GM18861 (cell line): Measurements from ENCODE around the gene SCUBE1.

Source experiments
- ATAC-seq: cut with Tn5 transposase; IDR thresholded peaks from one replicate; pipeline ENCODE4 v1.9.1; 2021; ENCODE audit not compliant: unreplicated experiment

The SCUBE1 gene

DNA sequence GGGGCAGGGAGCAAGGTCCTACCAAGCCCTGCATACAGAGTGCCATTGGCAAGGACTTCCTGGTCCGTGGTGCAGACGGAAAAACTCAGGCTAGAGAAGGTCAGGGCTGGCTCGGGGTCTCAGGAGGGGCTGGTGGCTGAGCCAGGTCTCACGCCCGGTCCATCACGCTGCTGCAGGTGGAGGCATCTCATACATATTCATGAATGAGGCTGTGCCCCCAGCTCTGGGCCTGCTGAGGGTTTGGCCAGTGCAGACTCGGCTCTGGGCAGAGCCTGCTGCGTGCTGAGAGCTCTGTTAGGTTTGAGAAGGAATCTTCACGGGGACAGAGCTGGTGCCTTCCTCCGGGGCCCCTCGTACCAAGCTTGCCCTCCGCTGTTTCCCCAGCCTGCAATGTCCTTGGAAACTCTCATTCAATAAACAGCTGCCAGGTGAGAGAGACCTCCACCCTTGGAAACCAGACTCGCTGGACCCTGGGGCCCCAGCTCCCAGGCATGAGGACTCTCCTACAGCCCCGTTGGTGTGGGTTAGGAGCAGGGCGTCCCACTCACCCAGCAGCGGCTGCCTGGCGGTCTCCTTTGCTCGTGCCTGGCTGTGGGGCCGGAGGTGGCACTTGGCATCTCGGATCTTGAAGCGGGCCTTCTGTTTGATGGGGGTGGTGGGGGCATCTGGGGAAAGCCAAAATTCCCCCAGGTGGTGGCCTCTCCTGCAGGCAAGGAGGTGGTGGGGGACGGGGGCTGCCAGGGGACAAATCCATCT, 122.4 kb downstream of the SCUBE1 start:
- no peak for ATAC-seq

DNA sequence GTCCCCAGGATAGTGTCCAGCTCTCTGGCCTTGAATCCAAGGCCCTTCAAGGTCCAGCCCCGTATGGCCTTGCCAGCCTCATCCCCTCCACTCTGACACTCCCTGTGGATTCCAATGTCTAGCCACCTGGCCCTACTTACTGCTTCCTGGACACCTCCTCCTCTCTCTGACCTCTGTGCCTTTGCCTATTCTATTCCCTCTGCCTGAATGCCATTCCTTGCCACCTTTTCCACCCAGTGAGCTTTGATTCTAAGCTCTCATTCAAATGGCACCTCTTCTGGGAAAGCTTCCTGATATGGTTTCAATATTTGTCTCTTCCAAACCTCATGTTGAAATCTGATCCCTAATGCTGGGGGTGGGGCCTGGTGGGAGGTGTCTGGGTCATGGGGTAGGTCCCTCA, 124.4 kb downstream of the SCUBE1 start:
- ATAC-seq = no peak

DNA sequence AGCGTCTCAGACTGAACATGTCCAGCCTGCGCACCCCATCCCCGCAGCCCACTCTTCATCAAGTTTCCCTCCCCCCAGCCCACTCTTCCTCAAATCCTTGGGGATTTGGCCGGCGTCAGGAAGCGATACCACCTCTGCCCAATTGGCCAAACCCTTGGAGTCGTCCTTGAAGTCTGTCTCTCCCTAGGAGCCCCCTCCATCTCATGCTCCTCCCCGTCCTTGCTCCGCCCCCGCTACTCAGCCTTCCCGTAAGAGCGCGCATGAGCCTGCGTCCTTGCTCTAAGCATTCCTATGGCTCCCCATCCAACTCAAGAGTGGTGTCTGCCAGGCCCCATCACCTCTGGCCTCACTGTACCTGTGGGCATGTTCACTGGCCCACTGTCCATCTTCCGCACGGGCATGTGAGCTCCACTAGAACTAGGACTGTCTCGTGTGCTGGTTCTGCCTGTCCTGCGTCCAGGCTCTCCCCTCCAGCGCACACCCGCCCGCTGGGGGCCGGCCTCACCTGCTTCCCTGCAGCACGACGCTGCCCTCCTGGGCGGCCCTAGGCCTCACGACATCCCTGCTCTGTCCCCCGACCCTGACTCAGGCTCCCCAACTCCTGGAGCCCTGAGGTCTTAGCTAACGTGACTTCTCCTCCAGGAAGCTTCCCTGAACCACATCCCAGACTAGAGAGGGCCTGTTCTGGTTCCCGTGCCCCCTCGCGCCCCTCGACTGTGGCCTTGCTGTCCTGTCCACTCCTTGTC, 125.7 kb downstream of the SCUBE1 start:
- no peak for ATAC-seq

DNA sequence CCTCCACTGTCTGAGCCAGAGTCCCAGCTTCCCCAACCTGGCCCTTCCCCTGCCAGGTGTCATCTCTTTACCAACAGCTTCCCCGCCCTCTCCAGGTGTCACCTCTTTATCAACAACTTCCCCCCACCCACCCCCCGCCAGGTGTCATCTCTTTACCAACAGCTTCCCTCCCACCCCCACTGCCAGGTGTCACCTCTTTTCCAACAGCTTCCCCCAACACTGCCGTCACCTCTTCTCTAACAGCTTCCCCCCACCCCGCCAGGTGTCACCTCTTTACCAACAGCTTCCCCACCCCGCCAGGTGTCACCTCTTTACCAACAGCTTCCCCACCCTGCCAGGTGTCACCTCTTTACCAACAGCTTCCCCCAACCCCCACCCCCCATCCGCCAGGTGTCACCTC, 126.4 kb downstream of the SCUBE1 start:
- no peak for ATAC-seq

DNA sequence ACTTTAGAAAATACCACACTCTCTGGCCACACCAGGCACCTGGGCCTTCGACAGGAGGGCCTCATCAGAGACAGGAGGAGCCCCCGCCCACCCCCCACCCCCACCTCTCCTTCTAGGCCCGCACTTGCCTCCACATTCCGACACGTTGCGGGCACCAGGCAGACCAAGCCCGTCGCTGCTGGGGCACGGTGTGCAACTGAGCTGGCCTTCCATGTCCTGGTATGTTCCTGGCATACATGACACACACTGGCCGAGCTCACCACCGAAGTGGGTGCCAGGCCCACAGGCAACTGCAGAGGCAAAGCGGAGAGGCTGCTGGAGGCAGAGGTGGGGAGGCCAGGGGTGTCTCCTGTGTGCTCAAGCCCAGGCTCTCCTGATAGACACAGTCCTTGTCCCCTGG, 129.2 kb downstream of the SCUBE1 start:
- no peak for ATAC-seq

DNA sequence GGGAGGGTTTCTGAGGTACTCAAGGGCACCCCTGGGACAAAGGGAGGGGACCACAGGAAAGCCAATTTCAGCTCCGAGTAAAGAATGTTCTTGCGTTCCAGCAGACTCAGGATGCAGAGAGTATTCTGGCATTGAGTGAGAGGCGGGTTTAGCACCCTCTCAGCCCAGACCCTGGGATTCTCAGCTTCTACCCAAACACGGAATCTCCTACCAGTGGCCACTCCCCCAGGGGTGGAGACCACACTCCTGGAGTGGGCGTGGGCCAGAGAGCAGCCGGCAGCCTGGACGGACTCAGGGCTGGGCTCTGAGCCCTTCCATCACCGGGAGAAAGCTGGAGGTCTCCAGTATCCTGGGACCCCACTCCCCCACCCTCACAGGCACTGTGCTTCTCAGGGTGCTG, 130.1 kb downstream of the SCUBE1 start:
- no peak for ATAC-seq

DNA sequence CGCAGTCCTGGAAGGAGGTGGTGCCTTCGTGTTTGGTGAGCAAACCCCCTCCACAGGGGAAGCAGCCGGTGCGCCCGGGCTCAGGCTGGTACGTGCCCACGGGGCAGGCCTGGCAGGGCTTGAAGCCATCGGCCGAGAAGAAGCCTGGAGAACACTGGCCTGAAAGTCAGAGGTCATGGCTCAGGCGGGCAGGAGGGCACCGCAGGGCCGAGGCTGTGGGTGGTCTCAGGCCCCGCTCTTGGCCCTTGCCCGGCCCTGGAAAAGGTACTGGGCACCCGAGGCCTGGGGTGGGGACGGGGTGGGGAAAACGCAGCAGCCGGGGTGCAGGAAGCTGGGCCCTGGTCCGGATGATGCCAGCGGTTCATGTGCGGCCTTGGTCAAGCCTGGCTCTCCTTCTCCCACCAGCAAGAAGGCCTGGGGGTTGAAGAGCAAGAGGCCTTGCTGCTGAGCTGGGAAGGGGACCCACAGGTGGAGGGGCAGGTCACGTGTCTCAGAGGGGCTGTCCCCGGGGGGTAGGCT, 130.7 kb downstream of the SCUBE1 start:
- no peak for ATAC-seq

DNA sequence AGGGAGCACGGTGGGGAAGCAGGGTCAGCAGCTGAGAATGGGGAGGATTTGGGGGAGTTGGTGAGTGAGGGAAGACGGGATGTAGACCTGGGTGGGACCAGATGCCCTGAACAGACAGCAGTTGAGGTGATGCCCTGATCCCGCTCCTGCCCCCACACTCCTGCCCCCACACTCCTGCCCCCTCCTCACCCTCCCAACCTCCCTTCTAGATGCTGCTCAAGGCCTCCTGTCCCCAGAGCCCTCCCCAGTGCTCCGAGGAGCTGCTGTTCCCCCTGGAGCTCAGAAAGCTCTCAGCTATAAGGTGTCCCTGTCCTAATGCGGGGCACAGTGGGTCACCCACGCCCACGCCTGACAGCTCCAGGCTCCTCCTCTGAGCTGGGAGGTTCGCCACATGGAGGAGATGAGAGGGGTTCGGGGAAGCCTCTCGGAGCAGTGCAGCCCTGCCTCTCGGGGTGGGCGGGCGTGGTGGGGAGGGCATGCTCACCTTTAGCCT, 131.2 kb downstream of the SCUBE1 start:
- no peak for ATAC-seq

DNA sequence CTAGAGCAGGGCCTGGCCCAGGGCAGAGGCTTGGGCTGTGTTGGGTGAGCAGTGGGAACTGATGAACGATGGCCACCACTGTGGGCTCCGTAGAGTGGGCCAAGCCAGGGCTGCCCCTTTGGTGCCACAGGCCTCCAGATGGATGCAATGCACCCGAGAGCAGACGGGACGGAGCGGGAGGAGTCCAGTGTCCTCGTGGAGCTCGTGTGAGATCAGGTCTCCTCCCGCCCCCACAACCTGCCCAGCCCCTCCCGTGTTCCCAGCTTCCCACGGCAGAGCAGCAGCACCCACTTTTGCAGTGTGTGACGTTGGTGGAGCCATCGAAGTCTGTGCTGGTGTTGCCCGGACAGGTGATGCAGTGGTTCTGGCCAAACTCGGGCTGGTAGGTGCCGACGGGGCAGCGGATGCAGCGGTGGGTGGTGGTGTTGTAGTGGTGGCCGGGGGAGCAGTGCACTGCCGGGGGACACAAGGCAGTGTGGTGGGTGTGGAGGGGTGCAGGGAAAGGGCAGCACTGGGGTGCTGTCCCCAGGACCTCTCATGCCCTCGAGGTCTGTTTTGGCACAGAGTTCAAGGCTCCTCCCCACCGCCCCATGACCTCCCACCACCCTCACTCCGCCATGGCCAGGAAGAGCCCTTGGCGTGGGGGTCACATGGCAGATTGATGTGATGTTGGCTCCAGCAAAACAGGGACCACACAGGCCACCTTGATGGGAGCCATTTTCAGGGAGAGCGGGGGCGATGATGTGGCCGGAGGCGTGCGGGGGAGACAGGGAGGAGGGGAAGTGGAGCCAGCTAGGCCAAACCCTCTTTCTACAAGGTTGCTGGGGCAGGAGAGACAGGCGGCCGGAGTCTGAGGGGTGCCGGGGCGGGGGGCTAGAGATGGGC, 132.3 kb downstream of the SCUBE1 start:
- no peak for ATAC-seq

DNA sequence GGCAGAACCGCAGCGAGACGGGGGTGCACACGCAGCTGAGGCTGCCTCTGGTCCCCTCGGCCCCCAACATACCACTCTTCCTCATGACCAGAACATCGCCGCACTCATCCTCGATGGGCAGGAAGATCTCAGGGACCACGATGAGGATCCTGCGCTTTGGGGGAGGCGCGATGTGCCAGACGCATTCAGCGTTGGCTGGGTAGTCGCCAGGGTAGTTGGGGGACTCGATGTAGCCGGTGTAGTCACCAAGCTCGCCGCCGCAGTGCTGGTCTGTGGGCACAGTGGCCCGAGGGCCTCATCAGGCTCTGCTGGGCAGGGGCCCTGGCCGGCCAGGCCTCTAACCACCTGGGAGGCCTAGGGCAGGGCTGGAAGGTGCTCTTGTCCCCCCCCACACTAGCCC, 133.2 kb downstream of the SCUBE1 start:
- no peak for ATAC-seq

DNA sequence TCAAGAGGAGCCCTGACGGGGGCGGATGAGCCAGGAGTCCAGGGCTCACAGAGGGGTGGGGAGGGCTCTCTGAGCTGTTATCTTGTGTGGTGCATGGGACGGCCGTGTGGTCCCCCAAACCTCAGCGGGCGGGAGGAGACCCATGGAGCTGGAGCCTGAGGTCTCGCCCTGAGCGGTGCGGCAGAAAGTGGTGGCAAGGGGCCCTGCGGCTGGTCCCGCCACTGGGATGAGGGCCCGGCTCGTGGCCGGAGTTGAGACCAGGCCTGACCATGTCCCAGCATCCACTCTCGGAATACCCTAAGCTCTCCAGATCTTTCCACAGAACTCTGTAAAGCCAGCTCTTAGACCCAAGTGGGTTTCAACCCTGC, 133.7 kb downstream of the SCUBE1 start:
- ATAC-seq = no peak

DNA sequence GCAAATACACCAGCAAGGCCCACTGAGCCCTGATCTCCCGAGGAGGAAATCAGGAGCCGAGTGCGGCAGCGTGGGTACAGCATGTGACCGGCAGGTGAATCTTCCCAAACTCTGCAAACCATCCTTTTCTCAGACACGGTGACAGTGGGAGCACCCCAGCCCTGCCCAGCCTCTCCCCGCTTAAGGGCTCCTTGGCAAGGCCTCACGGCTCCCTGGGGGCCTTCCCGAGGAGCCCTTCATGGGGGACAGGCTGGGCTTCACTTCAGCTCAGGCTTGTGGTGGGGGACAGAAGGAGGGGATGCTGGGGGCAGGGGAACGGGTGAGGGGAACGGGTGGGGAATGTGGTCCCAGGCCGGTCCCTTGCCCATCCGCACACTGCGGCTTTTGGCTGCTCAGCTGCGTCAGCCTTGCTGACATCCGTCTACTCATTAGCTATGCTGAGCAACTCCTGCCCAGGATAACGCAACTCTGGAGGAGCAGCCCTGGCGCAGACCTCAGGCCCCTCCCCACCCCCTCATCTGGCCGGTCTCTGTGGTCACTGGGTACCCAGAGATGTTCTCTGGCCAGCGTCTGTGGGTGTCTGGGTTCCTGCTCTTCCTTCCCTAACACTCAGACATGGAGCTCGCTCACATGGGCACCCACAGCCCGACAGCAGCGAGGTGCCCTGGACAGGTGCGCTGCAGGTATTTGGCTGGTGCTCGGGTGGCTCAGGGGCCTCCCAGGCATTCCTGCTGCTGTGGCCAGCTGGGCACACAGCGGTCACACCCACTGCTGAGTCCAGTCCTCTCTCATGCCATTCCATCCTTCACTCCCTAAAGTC, 134.3 kb downstream of the SCUBE1 start:
- ATAC-seq = no peak

DNA sequence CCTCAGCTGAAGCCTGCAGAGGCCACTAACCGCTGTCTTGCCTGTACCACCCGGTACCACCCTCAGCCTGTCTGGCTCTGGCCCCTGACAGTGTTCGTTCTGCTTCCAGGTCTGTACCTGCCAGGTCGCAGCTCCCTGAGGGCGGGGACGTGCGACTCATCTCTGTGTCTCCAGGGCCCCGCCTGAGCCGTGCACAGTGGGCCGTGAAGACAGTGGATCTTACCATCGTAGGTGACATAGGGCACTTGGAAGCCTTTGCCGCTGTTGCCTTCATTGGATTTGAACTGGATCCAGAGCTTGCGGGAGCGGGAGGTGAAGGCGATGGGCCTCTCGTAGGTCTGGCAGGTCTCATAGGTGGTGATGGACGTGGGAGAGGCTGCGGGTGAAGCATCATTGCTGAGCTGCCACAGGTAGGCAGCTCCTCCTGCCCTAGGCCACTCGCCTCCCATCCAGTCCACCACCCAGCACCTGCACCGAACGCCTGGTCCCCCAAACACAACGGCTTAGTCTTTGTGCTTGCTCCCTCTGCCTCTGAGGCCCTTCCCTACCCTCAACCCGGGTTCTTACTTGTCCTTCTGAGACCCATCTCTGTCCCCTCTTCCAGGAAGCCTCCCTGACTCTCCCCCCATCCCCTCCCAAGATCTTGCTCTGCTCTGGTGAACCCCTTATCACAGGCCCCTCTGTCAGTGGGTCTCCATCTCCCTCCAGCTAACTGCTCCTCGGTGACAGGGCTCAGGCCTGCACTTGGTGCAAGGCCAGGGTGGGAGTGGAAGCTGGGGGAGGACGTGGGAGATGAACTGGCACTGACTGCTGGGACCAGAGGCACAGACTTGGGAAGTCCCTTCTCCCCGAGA, 135.1 kb downstream of the SCUBE1 start:
- ATAC-seq = no peak

DNA sequence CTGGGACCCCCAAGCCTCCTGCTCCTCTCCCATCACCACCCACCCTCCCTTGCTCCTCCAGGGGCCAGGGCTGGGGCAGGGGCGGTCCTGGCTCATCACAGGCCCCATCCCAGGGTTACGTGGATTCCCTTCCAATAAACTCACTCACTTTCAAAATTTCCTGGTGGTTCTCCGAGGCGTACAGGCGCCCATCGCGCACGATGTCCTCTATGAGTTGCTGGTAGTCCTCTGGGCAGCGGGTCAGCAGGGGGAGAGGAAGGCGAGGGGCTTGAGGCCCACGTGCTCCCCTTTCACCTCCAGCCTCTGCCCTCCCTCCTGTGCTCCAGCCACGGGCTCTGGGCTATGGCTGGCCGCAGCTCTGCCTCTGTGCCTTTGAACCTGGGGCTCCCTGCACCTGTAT, 135.8 kb downstream of the SCUBE1 start:
- no peak for ATAC-seq

DNA sequence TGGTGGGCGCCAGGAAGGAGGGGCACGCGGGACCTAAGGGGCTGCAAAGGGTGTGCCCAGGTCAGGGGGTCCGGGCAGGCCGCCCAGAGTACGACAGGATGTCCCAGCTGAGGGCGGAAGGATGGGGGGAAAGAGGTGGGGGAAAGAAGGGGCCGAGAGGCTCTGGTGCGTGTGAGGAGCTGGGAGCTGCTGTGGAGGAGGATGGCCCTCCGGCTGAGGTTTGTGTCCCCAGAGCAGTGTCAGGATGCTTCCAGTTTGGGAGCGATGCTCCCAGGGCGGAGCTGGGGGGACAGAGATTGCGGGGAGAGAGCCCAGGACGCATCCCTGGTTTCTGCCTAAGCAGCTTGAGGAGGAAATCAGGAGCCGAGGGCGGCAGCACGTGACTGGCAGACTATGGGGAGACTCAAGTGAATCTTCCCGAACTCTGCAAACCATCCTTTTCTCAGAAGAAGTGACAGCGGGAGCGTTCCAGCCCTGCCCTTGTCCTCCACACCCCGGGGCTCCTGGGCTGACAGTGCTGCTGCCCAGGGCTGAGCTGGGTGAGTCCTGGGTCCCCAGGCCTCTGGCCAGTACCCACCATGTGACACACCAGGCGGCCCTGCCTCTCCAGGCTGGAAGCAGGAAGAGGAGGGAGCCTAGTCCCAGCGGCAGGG, 136.5 kb downstream of the SCUBE1 start:
- no peak for ATAC-seq

DNA sequence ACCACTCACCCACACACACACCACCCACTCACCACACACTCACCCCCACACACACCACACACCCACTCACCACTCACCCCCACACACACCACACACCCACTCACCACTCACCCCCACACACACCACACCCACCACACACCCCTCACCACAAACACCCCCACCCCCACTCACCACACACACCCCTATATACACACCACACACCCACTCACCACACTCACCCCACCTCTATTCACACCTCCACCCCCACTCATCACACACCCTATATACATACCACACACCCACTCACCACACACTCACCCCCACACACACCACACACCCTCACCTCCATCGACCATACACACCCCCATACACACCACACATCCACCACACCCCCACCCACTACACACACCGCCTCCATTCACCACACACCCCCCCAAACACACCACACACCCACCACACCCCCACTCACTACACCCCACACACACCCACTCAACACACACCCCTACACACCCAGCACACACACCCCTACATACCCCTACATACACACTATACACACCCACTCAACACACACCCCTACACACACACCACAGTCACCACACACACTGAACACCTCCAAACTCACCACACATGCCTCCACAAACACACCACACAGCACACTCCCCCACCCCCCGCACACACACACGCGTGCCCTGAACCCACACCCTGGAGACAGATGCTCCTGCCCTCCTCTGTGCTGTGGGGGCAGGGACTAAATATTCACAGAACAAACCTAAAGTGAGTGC, 137.2 kb downstream of the SCUBE1 start:
- ATAC-seq = no peak

DNA sequence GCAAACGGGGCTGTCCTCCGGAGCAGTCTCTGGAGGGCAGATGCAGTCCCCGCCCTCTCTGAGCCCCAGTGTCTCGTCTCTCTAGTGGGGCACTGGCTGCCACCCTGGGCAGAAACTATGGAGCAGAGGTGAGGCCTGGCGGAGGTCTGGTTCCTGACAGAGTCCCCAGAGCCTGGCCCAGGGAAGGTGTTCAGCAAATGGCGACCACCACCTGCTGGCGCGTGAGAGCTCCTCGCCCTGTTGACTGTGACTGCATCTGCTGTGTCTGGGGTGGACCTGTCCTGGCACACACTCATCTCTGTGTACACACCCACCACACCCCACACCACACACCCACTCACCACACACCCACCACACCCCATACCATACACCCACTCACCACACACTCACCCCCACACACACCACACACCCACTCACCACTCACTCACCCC, 137.9 kb downstream of the SCUBE1 start:
- no peak for ATAC-seq

DNA sequence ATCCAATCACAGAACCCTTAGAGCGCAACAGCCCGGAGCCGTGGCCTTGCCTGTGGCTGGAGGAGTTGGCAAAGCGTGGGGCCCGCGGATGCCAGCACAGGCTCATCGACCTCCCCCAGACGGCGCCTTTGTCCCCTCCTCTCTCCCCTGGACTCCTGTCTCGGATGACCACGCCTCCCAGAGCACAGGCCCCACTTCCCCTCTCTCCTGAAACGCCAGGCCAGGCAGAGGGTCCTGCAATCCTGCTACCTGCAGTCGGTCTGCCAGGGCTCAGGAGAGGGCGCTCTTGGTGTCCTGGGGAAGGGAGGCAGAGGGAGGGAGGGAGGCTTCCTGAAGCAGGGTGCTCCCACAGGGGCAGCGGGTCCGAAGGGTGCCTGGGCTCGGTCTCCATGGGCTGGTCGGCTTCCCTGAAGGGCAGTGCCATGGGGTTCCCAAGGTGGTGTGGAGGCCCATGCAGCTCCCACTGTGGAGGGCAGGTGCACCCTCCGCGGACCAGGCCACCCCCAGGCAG, 139.6 kb downstream of the SCUBE1 start:
- ATAC-seq = no peak
